ENCODE results near the gene CPA3. TPM values are rescaled to one million over a fixed set of nuclear protein-coding genes. Genes with fewer than 3 reads are reported as not detected.

CPA3 gene
- total and polyA plus RNA-seq, 2 donors (not counting 1 experiment from before 2014, with no cell fraction given): not detected

GRCh38 chr3:148816981-148817525 is 48.0 kb upstream of the CPA3 start:
- TF ChIP-seq, protein P1, sequence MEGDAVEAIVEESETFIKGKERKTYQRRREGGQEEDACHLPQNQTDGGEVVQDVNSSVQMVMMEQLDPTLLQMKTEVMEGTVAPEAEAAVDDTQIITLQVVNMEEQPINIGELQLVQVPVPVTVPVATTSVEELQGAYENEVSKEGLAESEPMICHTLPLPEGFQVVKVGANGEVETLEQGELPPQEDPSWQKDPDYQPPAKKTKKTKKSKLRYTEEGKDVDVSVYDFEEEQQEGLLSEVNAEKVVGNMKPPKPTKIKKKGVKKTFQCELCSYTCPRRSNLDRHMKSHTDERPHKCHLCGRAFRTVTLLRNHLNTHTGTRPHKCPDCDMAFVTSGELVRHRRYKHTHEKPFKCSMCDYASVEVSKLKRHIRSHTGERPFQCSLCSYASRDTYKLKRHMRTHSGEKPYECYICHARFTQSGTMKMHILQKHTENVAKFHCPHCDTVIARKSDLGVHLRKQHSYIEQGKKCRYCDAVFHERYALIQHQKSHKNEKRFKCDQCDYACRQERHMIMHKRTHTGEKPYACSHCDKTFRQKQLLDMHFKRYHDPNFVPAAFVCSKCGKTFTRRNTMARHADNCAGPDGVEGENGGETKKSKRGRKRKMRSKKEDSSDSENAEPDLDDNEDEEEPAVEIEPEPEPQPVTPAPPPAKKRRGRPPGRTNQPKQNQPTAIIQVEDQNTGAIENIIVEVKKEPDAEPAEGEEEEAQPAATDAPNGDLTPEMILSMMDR (IDR thresholded peaks at IDR 0.05): no peak
- no peak for TF ChIP-seq EZH2 (IDR thresholded peaks at IDR 0.05; ENCODE audit: borderline replicate concordance, insufficient read depth, low read depth, low read length, poor library complexity, severe bottlenecking)
- no CpG with 5 or more reads among the region's 3 CpGs for WGBS (ENCODE audit: insufficient coverage)
- Histone ChIP-seq H4K20me1 (ENCODE audit: control insufficient read depth, insufficient read depth, low read length, poor library complexity, severe bottlenecking) (no peaks in the 10 kb centered on the region), H3K9me3 (ENCODE audit: control extremely low read depth in 1 of 3, control insufficient read depth in 2 of 3, insufficient read depth in 1 of 3, low read length in 2 of 3) (no peaks in the 10 kb centered on the region), H3K4me1 (ENCODE audit: control insufficient read depth in 2 of 2, insufficient read depth in 2 of 2, low read length in 2 of 2) (no peaks in the 10 kb centered on the region), H2AFZ (ENCODE audit: insufficient read depth, low read depth, low read length, poor library complexity, severe bottlenecking) (no peak overlapping the region), H3K4me3 (ENCODE audit: control extremely low read depth in 1 of 5, extremely low read depth in 1 of 5, insufficient read depth in 1 of 5, low read depth in 2 of 5, low read length in 4 of 5) (no peak overlapping the region), H3K27ac (ENCODE audit: low read length in 2 of 2) (no peak overlapping the region), H3K9ac (ENCODE audit: low read length) (no peak overlapping the region), H3K36me3 (replicated peaks in 1 of 2; ENCODE audit: control extremely low read depth in 1 of 2, control insufficient read depth in 1 of 2, extremely low read depth in 1 of 2, insufficient read depth in 2 of 2, low read length in 1 of 2) (no peaks in the 10 kb centered on the region), H3K79me2 (ENCODE audit: control insufficient read depth, insufficient read depth, low read length) (no peaks in the 10 kb centered on the region), H3K4me2 (replicated peaks; ENCODE audit: low read depth, low read length, poor library complexity, severe bottlenecking) (no peak overlapping the region), H3K27me3 (replicated peaks in 1 of 4; ENCODE audit: control extremely low read depth in 1 of 4, control insufficient read depth in 3 of 4, insufficient read depth in 4 of 4, low read length in 3 of 4) (no peaks in the 10 kb centered on the region)
- CTCF ChIA-PET: no interaction called here
- intact Hi-C loops (cut with micrococcal nuclease): no loop called here
- DNase-seq (no peak), ATAC-seq (ENCODE audit: low read depth) (no peak)
- Mint-ChIP-seq H3K4me3 (no peak overlapping the region), H3K4me1 (no peaks in the 10 kb centered on the region), H3K9me3 (ENCODE audit: insufficient read depth) (no peaks in the 10 kb centered on the region), H3K27me3 (peaks cover 4% of the 10 kb centered on the region), H3K27ac (no peak overlapping the region)
- POLR2A ChIA-PET: no interaction called here

- H3K36me3 ChIP-seq (replicated peaks in 1 of 2; ENCODE audit: control extremely low read depth in 1 of 2, control insufficient read depth in 1 of 2, extremely low read depth in 1 of 2, insufficient read depth in 2 of 2, low read length in 1 of 2): no peaks in the 10 kb centered on the region
- H3K27ac ChIP-seq (ENCODE audit: low read length in 2 of 2): no peak overlapping the region
- H2AFZ ChIP-seq (ENCODE audit: insufficient read depth, low read depth, low read length, poor library complexity, severe bottlenecking): no peak overlapping the region
- H3K4me3 ChIP-seq (ENCODE audit: control extremely low read depth in 1 of 5, extremely low read depth in 1 of 5, insufficient read depth in 1 of 5, low read depth in 2 of 5, low read length in 4 of 5): no peak overlapping the region
- Mint-ChIP-seq H3K4me3 (no peak overlapping the region), H3K27ac (no peak overlapping the region), H3K27me3 (peaks cover 4% of the 10 kb centered on the region), H3K4me1 (no peaks in the 10 kb centered on the region), H3K9me3 (ENCODE audit: insufficient read depth) (no peaks in the 10 kb centered on the region)
- intact Hi-C loops (cut with micrococcal nuclease): no loop called here
- TF ChIP-seq, protein P1 (IDR thresholded peaks at IDR 0.05): no peak
- TF ChIP-seq EZH2 (IDR thresholded peaks at IDR 0.05; ENCODE audit: borderline replicate concordance, insufficient read depth, low read depth, low read length, poor library complexity, severe bottlenecking): no peak
- ATAC-seq (ENCODE audit: low read depth) (no peak), DNase-seq (no peak)
- no peaks in the 10 kb centered on the region for H3K4me1 ChIP-seq (ENCODE audit: control insufficient read depth in 2 of 2, insufficient read depth in 2 of 2, low read length in 2 of 2)
- 88% methylated on average over 3 of the region's 7 CpGs for WGBS (ENCODE audit: insufficient coverage)
- no peaks in the 10 kb centered on the region for H3K27me3 ChIP-seq (replicated peaks in 1 of 4; ENCODE audit: control extremely low read depth in 1 of 4, control insufficient read depth in 3 of 4, insufficient read depth in 4 of 4, low read length in 3 of 4)
- ChIA-PET CTCF (no interaction called here), POLR2A (no interaction called here)
- no peak overlapping the region for H3K9ac ChIP-seq (ENCODE audit: low read length)
- H3K9me3 ChIP-seq (ENCODE audit: control extremely low read depth in 1 of 3, control insufficient read depth in 2 of 3, insufficient read depth in 1 of 3, low read length in 2 of 3): no peaks in the 10 kb centered on the region
- H3K4me2 ChIP-seq (replicated peaks; ENCODE audit: low read depth, low read length, poor library complexity, severe bottlenecking): no peak overlapping the region
- H3K79me2 ChIP-seq (ENCODE audit: control insufficient read depth, insufficient read depth, low read length): no peaks in the 10 kb centered on the region
- H4K20me1 ChIP-seq (ENCODE audit: control insufficient read depth, insufficient read depth, low read length, poor library complexity, severe bottlenecking): no peaks in the 10 kb centered on the region
These were observed 44.5 kb upstream of the CPA3 start for GRCh38 chr3:148820361-148821245.
